GM18498 (cell line): Measurements from ENCODE around the gene BPIFB6.

Experiments used
- ATAC-seq: cut with Tn5 transposase; IDR thresholded peaks from one replicate; pipeline ENCODE4 v1.9.1; 2021; ENCODE audit warnings: mild to moderate bottlenecking, moderate library complexity; ENCODE audit not compliant: unreplicated experiment

BPIFB6 gene

GRCh38 chr20:33000802-33001466 is 30.5 kb upstream of the BPIFB6 start:
- no peak for ATAC-seq

GRCh38 chr20:33002087-33002808 is 29.2 kb upstream of the BPIFB6 start:
- ATAC-seq = no peak

GRCh38 chr20:33004141-33004751 is 27.2 kb upstream of the BPIFB6 start, which contains the start of gene SUN5:
TSS of gene SUN5 (minus strand) at chr20:33004433. CDS start at chr20:33004340, 93 bp downstream.
- ATAC-seq = no peak

GRCh38 chr20:33005132-33005566 is 26.3 kb upstream of the BPIFB6 start:
- no peak for ATAC-seq

GRCh38 chr20:33005908-33006775 is 25.3 kb upstream of the BPIFB6 start:
- ATAC-seq = no peak

GRCh38 chr20:33006776-33007375 is 24.6 kb upstream of the BPIFB6 start:
- no peak for ATAC-seq

- no peak for ATAC-seq
Observed at GRCh38 chr20:33007376-33008335, 23.8 kb upstream of the BPIFB6 start, which contains the start of gene BPIFB2. TSS of gene BPIFB2 (plus strand) at chr20:33007704. CDS start at chr20:33008575, 871 bp downstream.

GRCh38 chr20:33008336-33009213 is 22.9 kb upstream of the BPIFB6 start:
- ATAC-seq = no peak

GRCh38 chr20:33009214-33010132 is 22.0 kb upstream of the BPIFB6 start:
- ATAC-seq = no peak

- ATAC-seq = no peak
Observed at GRCh38 chr20:33010133-33010504, 21.3 kb upstream of the BPIFB6 start.

GRCh38 chr20:33010674-33011449 is 20.6 kb upstream of the BPIFB6 start:
- no peak for ATAC-seq

GRCh38 chr20:33012327-33013189 is 18.9 kb upstream of the BPIFB6 start:
- no peak for ATAC-seq

GRCh38 chr20:33013701-33014326 is 17.6 kb upstream of the BPIFB6 start:
- no peak for ATAC-seq

GRCh38 chr20:33014336-33015113 is 16.9 kb upstream of the BPIFB6 start:
- ATAC-seq = no peak
